NCI-H1436 treated with DMSO at 0.1 percent for 48 hours (cell line): ENCODE data around the gene PPHLN1.

ENCODE experiments used
- DNase-seq: peaks from one replicate; lab custom pipeline; 2025; lab: John Stamatoyannopoulos, UW

The PPHLN1 gene

GRCh38 chr12:42442311-42442759 lies 116.4 kb downstream of the PPHLN1 start:
- no peak for DNase-seq

GRCh38 chr12:42442888-42443287 lies 116.9 kb downstream of the PPHLN1 start:
- no peak for DNase-seq

- DNase-seq = no peak
These were observed 118.4 kb downstream of the PPHLN1 start for GRCh38 chr12:42444192-42444943.

- no peak for DNase-seq
These were observed 119.9 kb downstream of the PPHLN1 start for GRCh38 chr12:42445891-42446290.

- DNase-seq = no peak
These were observed 120.8 kb downstream of the PPHLN1 start for GRCh38 chr12:42446761-42447160.

- no peak for DNase-seq
These were observed 121.4 kb downstream of the PPHLN1 start for GRCh38 chr12:42447371-42447786.

GRCh38 chr12:42448841-42449240 lies 122.9 kb downstream of the PPHLN1 start:
- no peak for DNase-seq

- DNase-seq = no peak
These were observed 124.3 kb downstream of the PPHLN1 start for GRCh38 chr12:42450248-42450647.

GRCh38 chr12:42458575-42458974 lies 132.6 kb downstream of the PPHLN1 start:
- no peak for DNase-seq

- DNase-seq = no peak
These were observed 133.4 kb downstream of the PPHLN1 start for GRCh38 chr12:42459336-42459847.

GRCh38 chr12:42462486-42462885 lies 136.5 kb downstream of the PPHLN1 start:
- DNase-seq = no peak

GRCh38 chr12:42463671-42464070 lies 137.7 kb downstream of the PPHLN1 start:
- no peak for DNase-seq

GRCh38 chr12:42468341-42468821 lies 142.4 kb downstream of the PPHLN1 start:
- DNase-seq = no peak

- DNase-seq = no peak
These were observed 143.0 kb downstream of the PPHLN1 start for GRCh38 chr12:42468921-42469320.

- no peak for DNase-seq
These were observed 143.6 kb downstream of the PPHLN1 start for GRCh38 chr12:42469355-42470175.

GRCh38 chr12:42472376-42472775 lies 146.4 kb downstream of the PPHLN1 start:
- DNase-seq = no peak

- DNase-seq = no peak
These were observed 147.2 kb downstream of the PPHLN1 start for GRCh38 chr12:42473130-42473529.

- no peak for DNase-seq
These were observed 147.6 kb downstream of the PPHLN1 start for GRCh38 chr12:42473561-42473960.

GRCh38 chr12:42474391-42474790 lies 148.4 kb downstream of the PPHLN1 start:
- DNase-seq = no peak

GRCh38 chr12:42475106-42475505 lies 149.1 kb downstream of the PPHLN1 start:
- no peak for DNase-seq

GRCh38 chr12:42477941-42478340 lies 152.0 kb downstream of the PPHLN1 start:
- no peak for DNase-seq

- no peak for DNase-seq
These were observed 155.4 kb downstream of the PPHLN1 start for GRCh38 chr12:42481368-42481767.
